Prostate gland (tissue), 2 donors: ENCODE results near the gene SLC26A11.

Experiments used
- POLR2A ChIP-seq: fragments of 450-650 bp; IDR thresholded peaks from one replicate; pipeline ENCODE4 v1.6.1; 2016; ENCODE audit warnings: antibody characterized with exemption, mild to moderate bottlenecking
- TF ChIP-seq, protein P1 (sequence below), 4 experiments: fragments of 200-600 bp in 2 of 4; fragments of 450-650 bp in 2 of 4; sonication (generic) in 2 of 4; IDR thresholded peaks; 1 replicate in 3 of 4; 2 replicates in 1 of 4; pipeline ENCODE4 v1.5.1; 2016 to 2019; ENCODE audit warnings: antibody characterized with exemption in 4 of 4, mild to moderate bottlenecking in 2 of 4, moderate library complexity in 2 of 4

DNA sequence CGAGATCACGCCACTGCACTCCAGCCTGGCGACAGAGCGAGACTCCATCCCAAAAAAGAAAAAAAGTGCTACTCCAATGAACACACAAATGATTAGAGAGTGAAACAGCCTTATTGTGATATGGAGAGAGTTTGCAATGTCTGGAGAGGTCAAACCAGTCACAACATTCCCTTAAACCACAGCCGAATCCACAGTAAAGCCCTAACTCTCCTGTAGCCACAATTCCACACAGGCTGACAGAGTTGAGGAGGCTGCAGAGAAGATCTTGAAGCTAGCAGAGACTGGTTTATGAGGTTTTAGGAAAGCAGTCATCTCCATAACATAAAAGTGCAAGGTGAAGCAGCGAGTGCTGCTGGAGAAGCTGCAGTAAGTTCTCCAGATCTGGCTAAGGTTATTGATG, 47.2 kb downstream of the SLC26A11 start:
- TF ChIP-seq, protein P1, sequence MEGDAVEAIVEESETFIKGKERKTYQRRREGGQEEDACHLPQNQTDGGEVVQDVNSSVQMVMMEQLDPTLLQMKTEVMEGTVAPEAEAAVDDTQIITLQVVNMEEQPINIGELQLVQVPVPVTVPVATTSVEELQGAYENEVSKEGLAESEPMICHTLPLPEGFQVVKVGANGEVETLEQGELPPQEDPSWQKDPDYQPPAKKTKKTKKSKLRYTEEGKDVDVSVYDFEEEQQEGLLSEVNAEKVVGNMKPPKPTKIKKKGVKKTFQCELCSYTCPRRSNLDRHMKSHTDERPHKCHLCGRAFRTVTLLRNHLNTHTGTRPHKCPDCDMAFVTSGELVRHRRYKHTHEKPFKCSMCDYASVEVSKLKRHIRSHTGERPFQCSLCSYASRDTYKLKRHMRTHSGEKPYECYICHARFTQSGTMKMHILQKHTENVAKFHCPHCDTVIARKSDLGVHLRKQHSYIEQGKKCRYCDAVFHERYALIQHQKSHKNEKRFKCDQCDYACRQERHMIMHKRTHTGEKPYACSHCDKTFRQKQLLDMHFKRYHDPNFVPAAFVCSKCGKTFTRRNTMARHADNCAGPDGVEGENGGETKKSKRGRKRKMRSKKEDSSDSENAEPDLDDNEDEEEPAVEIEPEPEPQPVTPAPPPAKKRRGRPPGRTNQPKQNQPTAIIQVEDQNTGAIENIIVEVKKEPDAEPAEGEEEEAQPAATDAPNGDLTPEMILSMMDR (IDR thresholded peaks at IDR 0.05), result no peak
- no peak for TF ChIP-seq POLR2A
